PC-9 (cell line): ENCODE data around the gene WDCP. TPM values are rescaled to one million over a fixed set of nuclear protein-coding genes. Genes with fewer than 3 reads are reported as not detected.

Source experiments
- BruUV-seq: library from RNA; stranded (reverse); fragments of 400-500 nt; replicated peaks from 2 replicates; lab custom pipeline; 2021; lab: Mats Ljungman, UMichigan
- CTCF ChIA-PET: fragments of 300-600 bp; sonication (Branson Sonifier 250); formaldehyde crosslinking; loops from one replicate; lab custom pipeline; 2022; ENCODE audit warnings: antibody characterized with exemption; lab: Charles Lee
- POLR2A ChIA-PET: fragments of 300-600 bp; sonication (Branson Sonifier 250); formaldehyde crosslinking; loops from one replicate; lab custom pipeline; 2022; ENCODE audit warnings: antibody characterized with exemption; ENCODE audit not compliant: unreplicated experiment; lab: Charles Lee
- DNase-seq, 2 experiments: peaks; one replicate each; pipeline versions ENCODE4 v3.0.0 to v3.0.0-alpha.2; 2015 to 2022; ENCODE audit warnings: mixed read lengths in 1 of 2
- H2AFZ ChIP-seq: fragments of 200-600 bp; sonication (generic); 2 replicates; pipeline ENCODE4 v1.8.1; 2017; ENCODE audit warnings: antibody characterized with exemption
- H3F3A ChIP-seq: fragments of 200-600 bp; sonication (generic); 2 replicates; pipeline ENCODE4 v1.8.1; 2017; ENCODE audit warnings: antibody characterized with exemption, mild to moderate bottlenecking, low read depth; ENCODE audit not compliant: insufficient read depth
- H3K27ac ChIP-seq: fragments of 200-600 bp; sonication (generic); 2 replicates; pipeline ENCODE4 v1.6.1; 2016; ENCODE audit warnings: mixed run types
- H3K27me3 ChIP-seq: fragments of 200-600 bp; sonication (generic); 2 replicates; pipeline ENCODE4 v1.6.1; 2016; ENCODE audit warnings: low read depth, mixed run types; ENCODE audit not compliant: insufficient read depth
- H3K36me3 ChIP-seq: fragments of 200-600 bp; sonication (generic); 2 replicates; pipeline ENCODE4 v1.6.1; 2016; ENCODE audit warnings: low read depth, mixed run types
- H3K4me1 ChIP-seq: fragments of 200-600 bp; sonication (generic); replicated peaks from 2 replicates; pipeline ENCODE4 v1.6.1; 2016; ENCODE audit warnings: mixed run types; ENCODE audit not compliant: insufficient read depth
- H3K4me2 ChIP-seq: fragments of 200-600 bp; sonication (generic); 2 replicates; pipeline ENCODE4 v1.6.1; 2017; ENCODE audit warnings: mixed run types
- H3K4me3 ChIP-seq: fragments of 200-600 bp; sonication (generic); 2 replicates; pipeline ENCODE4 v1.6.1; 2016; ENCODE audit warnings: mixed run types
- H3K79me2 ChIP-seq: fragments of 200-600 bp; sonication (generic); 2 replicates; pipeline ENCODE4 v1.6.1; 2017; ENCODE audit warnings: low read depth, mixed run types
- H3K9me2 ChIP-seq: fragments of 200-600 bp; sonication (generic); 2 replicates; pipeline ENCODE4 v1.8.1; 2017; ENCODE audit warnings: mild to moderate bottlenecking; ENCODE audit not compliant: insufficient read depth
- H3K9me3 ChIP-seq: fragments of 200-600 bp; sonication (generic); 2 replicates; pipeline ENCODE4 v1.8.1; 2016; ENCODE audit warnings: low read depth; ENCODE audit not compliant: insufficient read depth
- H4K20me1 ChIP-seq: fragments of 200-600 bp; sonication (generic); 2 replicates; pipeline ENCODE4 v1.8.1; 2017; ENCODE audit not compliant: insufficient read depth
- EZH2 ChIP-seq: fragments of 200-600 bp; sonication (generic); IDR thresholded peaks from 2 replicates; pipeline ENCODE4 v1.8.0; 2017; ENCODE audit warnings: antibody characterized with exemption, low read depth
- intact Hi-C: fragments of 100-400 bp; cut with micrococcal nuclease; formaldehyde crosslinking; loops from one replicate; pipeline ENCODE4 v1.10.0; 2022; ENCODE audit not compliant: unreplicated experiment
- total RNA-seq: library from RNA; stranded (reverse); gene quantifications from 2 replicates; pipeline ENCODE4 v1.2.3, GENCODE V29; 2021
- TF ChIP-seq, protein P1 (sequence below): fragments of 200-600 bp; sonication (generic); conservative IDR thresholded peaks from 2 replicates; pipeline ENCODE4 v1.6.1; 2017; ENCODE audit warnings: mixed run types, antibody characterized with exemption, mild to moderate bottlenecking, moderate library complexity

Gene WDCP
- total RNA-seq, 1 experiment from 2014 or later, result 13.5 TPM

DNA sequence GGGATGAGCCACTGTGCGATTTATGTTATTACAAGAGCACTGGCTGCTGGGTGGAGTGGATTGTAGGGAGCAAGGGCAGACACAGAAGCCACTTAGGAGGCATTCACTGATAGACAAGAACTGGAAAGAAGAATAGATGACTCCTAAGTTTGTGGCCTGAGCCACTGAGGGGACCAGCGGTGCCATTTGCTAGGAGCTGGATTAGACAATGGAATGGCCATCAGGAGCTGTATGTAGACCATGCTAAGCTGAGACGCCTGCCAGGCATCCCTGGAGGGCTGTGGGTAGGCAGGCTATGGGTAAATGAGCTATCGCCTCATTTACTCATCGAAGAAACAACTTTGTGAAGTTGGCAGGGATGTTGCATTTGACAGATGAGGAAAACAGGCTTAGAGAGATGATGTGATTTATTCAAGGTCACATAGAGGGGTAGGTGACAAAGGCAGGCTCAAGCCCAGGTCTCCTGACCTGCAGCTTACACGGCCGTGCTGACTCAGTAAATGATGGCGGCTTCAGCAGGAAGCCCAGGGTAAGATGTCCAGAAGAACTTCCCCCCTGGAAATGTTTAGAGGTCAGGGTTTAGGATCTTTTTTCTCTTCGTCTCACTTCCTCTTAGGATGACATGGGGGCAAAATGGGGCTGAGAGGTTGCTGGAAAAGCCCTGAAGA is 34.5 kb downstream of the WDCP start:
- intact Hi-C loops, result no loop called here
- Histone ChIP-seq H3K4me3 (no peak overlapping the region), H3K27ac (no peak overlapping the region), H3K36me3 (no peaks in the 10 kb centered on the region), H2AFZ (no peak overlapping the region), H3K27me3 (no peaks in the 10 kb centered on the region), H3K4me2 (no peak overlapping the region), H3K9me3 (no peaks in the 10 kb centered on the region), H3F3A (peaks cover 31% of the 10 kb centered on the region), H3K79me2 (no peaks in the 10 kb centered on the region), H3K9me2 (no peaks in the 10 kb centered on the region), H4K20me1 (no peaks in the 10 kb centered on the region), H3K4me1 (peaks cover 38% of the 10 kb centered on the region)
- TF ChIP-seq, protein P1, sequence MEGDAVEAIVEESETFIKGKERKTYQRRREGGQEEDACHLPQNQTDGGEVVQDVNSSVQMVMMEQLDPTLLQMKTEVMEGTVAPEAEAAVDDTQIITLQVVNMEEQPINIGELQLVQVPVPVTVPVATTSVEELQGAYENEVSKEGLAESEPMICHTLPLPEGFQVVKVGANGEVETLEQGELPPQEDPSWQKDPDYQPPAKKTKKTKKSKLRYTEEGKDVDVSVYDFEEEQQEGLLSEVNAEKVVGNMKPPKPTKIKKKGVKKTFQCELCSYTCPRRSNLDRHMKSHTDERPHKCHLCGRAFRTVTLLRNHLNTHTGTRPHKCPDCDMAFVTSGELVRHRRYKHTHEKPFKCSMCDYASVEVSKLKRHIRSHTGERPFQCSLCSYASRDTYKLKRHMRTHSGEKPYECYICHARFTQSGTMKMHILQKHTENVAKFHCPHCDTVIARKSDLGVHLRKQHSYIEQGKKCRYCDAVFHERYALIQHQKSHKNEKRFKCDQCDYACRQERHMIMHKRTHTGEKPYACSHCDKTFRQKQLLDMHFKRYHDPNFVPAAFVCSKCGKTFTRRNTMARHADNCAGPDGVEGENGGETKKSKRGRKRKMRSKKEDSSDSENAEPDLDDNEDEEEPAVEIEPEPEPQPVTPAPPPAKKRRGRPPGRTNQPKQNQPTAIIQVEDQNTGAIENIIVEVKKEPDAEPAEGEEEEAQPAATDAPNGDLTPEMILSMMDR, result no peak
- TF ChIP-seq EZH2, result no peak
- DNase-seq, result no peak
- ChIA-PET CTCF (no interaction called here), POLR2A (interaction anchor here (0.5 kb wide), 1 partner anchor 39 kb away, joined by 10 read pairs; no protein-coding TSS in a partner anchor)
- BruUV-seq, result no TSS peak

DNA sequence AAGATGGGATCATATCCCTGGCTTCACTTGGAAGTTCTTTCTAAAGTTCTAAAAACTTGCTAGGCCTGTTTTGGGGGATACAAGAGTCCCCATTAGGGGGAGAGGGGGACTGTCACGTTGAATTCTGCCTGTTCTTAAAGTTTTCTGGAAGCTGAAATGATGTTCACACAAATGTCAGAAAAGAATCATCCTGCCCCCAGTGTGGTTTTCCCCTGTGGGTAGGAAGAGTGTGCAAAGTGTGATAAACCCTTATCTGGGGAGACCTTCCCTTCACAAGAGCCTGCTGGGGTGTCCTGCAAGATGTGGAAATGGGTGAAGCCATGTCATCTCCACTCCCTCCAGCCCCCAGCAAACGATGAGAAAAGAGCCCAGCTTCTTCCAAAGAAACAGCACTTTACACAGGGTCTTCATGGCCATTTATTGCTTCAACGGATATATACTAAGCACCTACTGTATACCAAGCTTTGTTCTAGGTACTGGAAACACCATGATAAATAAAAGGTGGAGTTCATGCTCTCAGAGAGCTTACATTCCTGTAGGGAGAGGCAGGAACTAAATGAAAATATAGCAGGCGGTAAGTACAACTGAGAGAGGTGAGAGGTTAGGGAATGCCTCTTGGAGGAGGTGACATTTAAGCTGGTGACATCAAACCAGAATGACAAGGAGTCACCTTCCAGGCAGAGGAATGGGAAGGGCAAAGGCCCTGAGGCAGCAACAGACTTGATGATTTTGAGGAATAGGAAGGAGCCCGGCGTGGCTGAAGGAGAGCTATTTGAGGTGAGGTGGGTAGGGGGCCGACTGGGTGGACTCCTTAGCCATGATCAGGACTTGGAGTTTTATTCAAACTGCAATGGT is 35.7 kb downstream of the WDCP start:
- Histone ChIP-seq H3K4me3 (no peak overlapping the region), H3F3A (peaks cover 22% of the 10 kb centered on the region), H3K4me2 (no peak overlapping the region), H3K36me3 (no peaks in the 10 kb centered on the region), H3K27ac (no peak overlapping the region), H2AFZ (no peak overlapping the region), H3K27me3 (no peaks in the 10 kb centered on the region), H3K79me2 (no peaks in the 10 kb centered on the region), H3K9me3 (no peaks in the 10 kb centered on the region), H3K4me1 (peaks cover 29% of the 10 kb centered on the region), H3K9me2 (no peaks in the 10 kb centered on the region), H4K20me1 (no peaks in the 10 kb centered on the region)
- BruUV-seq, result no TSS peak
- ChIA-PET CTCF (no interaction called here), POLR2A (no interaction called here)
- no peak for TF ChIP-seq EZH2
- TF ChIP-seq, protein P1, result no peak
- no peak for DNase-seq
- intact Hi-C loops, result no loop called here

DNA sequence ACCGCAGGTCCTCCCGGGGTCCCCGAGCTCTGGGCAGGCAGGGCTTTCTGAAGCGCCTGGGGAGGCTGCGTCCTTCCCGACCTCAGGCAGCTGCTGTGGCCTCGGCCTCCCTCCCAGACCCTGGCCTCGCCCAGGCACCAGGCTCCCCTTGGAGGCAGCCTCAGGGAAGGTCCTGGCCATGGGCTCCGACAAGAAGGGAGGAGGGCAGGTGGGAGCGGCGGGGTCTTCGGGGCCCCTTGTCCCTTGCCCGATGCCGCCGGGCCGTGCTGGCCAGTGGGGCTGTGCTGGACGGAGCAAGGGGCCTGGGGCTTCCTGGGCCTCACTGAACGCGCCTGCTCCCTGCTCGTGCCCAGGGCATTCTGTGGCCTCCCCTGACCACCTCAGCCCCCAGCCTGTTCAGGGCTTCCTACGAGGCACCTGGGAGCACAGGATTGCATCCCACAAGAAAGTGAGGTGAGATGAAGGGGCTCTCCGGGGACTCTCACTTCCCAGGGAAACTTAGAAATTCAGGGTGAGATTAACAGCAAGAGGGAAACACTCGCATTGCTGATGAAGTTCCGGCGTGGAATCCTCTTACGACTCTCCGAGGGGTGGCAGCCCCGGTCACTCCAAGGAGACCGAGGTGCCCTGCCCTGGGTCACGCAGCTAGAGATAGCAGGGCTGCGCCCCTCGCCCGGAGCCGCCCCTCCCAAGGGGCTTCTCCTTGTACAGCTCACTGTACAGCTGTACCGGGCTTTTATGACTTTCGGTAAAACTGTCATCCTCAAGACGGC is 36.5 kb downstream of the WDCP start:
- H3K4me2 ChIP-seq, result no peak overlapping the region
- no peak for DNase-seq
- TF ChIP-seq, protein P1, result no peak
- TF ChIP-seq EZH2, result no peak
- H3K9me2 ChIP-seq, result no peaks in the 10 kb centered on the region
- no peak overlapping the region for H3K27ac ChIP-seq
- no TSS peak for BruUV-seq
- no peaks in the 10 kb centered on the region for H3K27me3 ChIP-seq
- H3K4me3 ChIP-seq, result no peak overlapping the region
- intact Hi-C loops, result no loop called here
- H4K20me1 ChIP-seq, result no peaks in the 10 kb centered on the region
- H3F3A ChIP-seq, result peaks cover 15% of the 10 kb centered on the region
- no peaks in the 10 kb centered on the region for H3K79me2 ChIP-seq
- no peaks in the 10 kb centered on the region for H3K9me3 ChIP-seq
- ChIA-PET POLR2A (no interaction called here), CTCF (no interaction called here)
- no peaks in the 10 kb centered on the region for H3K36me3 ChIP-seq
- no peak overlapping the region for H2AFZ ChIP-seq
- H3K4me1 ChIP-seq, result peaks cover 21% of the 10 kb centered on the region
